HG03066 (cell line): ENCODE data around the gene NPC1.
"Not testable (repeated sequence)": the region's sequence is repeated elsewhere in the genome, so short reads cannot be mapped to it uniquely, and the experiment has no call there.

Source experiments
- ATAC-seq: cut with Tn5 transposase; IDR thresholded peaks from one replicate; pipeline ENCODE4 v1.9.1; 2021; ENCODE audit warnings: low read depth; ENCODE audit not compliant: unreplicated experiment

Gene NPC1

GRCh38 chr18:23528580-23529472 is 57.5 kb downstream of the NPC1 start:
- ATAC-seq, result no peak

- no peak for ATAC-seq
These were observed 59.7 kb downstream of the NPC1 start for GRCh38 chr18:23526501-23527063.

- no peak for ATAC-seq
These were observed 62.0 kb downstream of the NPC1 start for GRCh38 chr18:23524213-23524707.

GRCh38 chr18:23523429-23524212 is 62.7 kb downstream of the NPC1 start:
- no peak for ATAC-seq

- ATAC-seq, result no peak
These were observed 64.4 kb downstream of the NPC1 start for GRCh38 chr18:23521907-23522306.

- no peak for ATAC-seq
These were observed 65.0 kb downstream of the NPC1 start for GRCh38 chr18:23521271-23521670.

- no peak for ATAC-seq
These were observed 66.6 kb downstream of the NPC1 start for GRCh38 chr18:23519734-23520133.

GRCh38 chr18:23515911-23516546 is 70.3 kb downstream of the NPC1 start:
- peak; percentile 84 for ATAC-seq

GRCh38 chr18:23512641-23513040 is 73.7 kb downstream of the NPC1 start:
- ATAC-seq, result no peak

GRCh38 chr18:23512216-23512615 is 74.1 kb downstream of the NPC1 start:
- ATAC-seq, result not testable (repeated sequence)

GRCh38 chr18:23510923-23511322 is 75.4 kb downstream of the NPC1 start:
- not testable (repeated sequence) for ATAC-seq

- ATAC-seq, result no peak
These were observed 79.9 kb downstream of the NPC1 start for GRCh38 chr18:23506393-23506792.

GRCh38 chr18:23504720-23505119 is 81.6 kb downstream of the NPC1 start:
- ATAC-seq, result peak; percentile 47

GRCh38 chr18:23503963-23504344 is 82.4 kb downstream of the NPC1 start:
- ATAC-seq, result no peak

- peak; percentile 75 for ATAC-seq
These were observed 83.0 kb downstream of the NPC1 start, which contains the start of gene RMC1 for GRCh38 chr18:23503038-23503962. Gene RMC1, plus strand, starts transcription at chr18:23503511. Its CDS starts 108 bp downstream, at chr18:23503619.

GRCh38 chr18:23502516-23503037 is 83.7 kb downstream of the NPC1 start:
- ATAC-seq, result no peak

- no peak for ATAC-seq
These were observed 84.7 kb downstream of the NPC1 start for GRCh38 chr18:23501626-23502025.

- no peak for ATAC-seq
These were observed 87.0 kb downstream of the NPC1 start for GRCh38 chr18:23499291-23499781.

GRCh38 chr18:23498877-23499276 is 87.4 kb downstream of the NPC1 start:
- ATAC-seq, result peak; percentile 40
